ENCODE measurements around the gene ZNF778. TPM values are rescaled to one million over a fixed set of nuclear protein-coding genes. Genes with fewer than 3 reads are reported as not detected.

ZNF778 gene
- total and polyA plus RNA-seq, 2 donors (not counting 1 experiment from before 2014, with no cell fraction given), result 2.2 to 13.4 TPM

DNA sequence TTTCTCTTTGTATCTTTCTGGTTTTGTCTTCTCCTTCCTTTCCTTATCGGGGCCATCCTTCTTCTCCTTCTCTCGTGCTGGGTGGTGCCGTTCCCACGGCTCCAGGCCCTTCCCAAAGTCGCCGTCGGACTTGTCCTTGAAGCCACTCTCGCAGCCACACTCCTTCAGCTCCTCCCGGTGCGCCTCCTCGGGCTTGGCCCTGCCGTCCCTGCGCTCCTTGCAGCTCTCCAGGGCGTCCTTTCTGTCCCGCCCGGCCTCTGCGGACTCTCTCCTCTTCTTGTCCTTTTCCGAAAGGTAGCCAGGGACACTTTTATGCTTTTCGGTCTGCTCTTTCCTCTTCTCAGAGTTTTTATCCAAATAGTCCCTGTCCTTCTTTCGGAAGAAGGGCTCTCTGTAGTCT, 65.9 kb downstream of the ZNF778 start:
- DNase-seq (no peak), ATAC-seq (ENCODE audit: low read depth) (no peak)
- Mint-ChIP-seq H3K9me3 (ENCODE audit: insufficient read depth) (no peaks in the 10 kb centered on the region), H3K4me3 (no peak overlapping the region), H3K4me1 (no peaks in the 10 kb centered on the region), H3K27ac (no peak overlapping the region), H3K27me3 (no peaks in the 10 kb centered on the region)
- no peak overlapping the region for H3K27ac ChIP-seq (ENCODE audit: low read length in 2 of 2)
- no peak overlapping the region for H3K4me2 ChIP-seq (replicated peaks; ENCODE audit: low read depth, low read length, poor library complexity, severe bottlenecking)
- no peaks in the 10 kb centered on the region for H3K27me3 ChIP-seq (replicated peaks in 1 of 4; ENCODE audit: control extremely low read depth in 1 of 4, control insufficient read depth in 3 of 4, insufficient read depth in 4 of 4, low read length in 3 of 4)
- H3K79me2 ChIP-seq (ENCODE audit: control insufficient read depth, insufficient read depth, low read length), result no peaks in the 10 kb centered on the region
- 94% methylated on average over 20 of the region's 20 CpGs for WGBS (ENCODE audit: insufficient coverage)
- no peak overlapping the region for H2AFZ ChIP-seq (ENCODE audit: insufficient read depth, low read depth, low read length, poor library complexity, severe bottlenecking)
- peaks cover 0 to 7% (median 0%) of the 10 kb centered on the region in 3 donors for H3K9me3 ChIP-seq (ENCODE audit: control extremely low read depth in 1 of 3, control insufficient read depth in 2 of 3, insufficient read depth in 1 of 3, low read length in 2 of 3)
- intact Hi-C loops (cut with micrococcal nuclease), result no loop called here
- H4K20me1 ChIP-seq (ENCODE audit: control insufficient read depth, insufficient read depth, low read length, poor library complexity, severe bottlenecking), result peaks cover 39% of the 10 kb centered on the region
- no peak overlapping the region for H3K9ac ChIP-seq (ENCODE audit: low read length)
- TF ChIP-seq, protein P1, sequence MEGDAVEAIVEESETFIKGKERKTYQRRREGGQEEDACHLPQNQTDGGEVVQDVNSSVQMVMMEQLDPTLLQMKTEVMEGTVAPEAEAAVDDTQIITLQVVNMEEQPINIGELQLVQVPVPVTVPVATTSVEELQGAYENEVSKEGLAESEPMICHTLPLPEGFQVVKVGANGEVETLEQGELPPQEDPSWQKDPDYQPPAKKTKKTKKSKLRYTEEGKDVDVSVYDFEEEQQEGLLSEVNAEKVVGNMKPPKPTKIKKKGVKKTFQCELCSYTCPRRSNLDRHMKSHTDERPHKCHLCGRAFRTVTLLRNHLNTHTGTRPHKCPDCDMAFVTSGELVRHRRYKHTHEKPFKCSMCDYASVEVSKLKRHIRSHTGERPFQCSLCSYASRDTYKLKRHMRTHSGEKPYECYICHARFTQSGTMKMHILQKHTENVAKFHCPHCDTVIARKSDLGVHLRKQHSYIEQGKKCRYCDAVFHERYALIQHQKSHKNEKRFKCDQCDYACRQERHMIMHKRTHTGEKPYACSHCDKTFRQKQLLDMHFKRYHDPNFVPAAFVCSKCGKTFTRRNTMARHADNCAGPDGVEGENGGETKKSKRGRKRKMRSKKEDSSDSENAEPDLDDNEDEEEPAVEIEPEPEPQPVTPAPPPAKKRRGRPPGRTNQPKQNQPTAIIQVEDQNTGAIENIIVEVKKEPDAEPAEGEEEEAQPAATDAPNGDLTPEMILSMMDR (IDR thresholded peaks at IDR 0.05), result no peak
- TF ChIP-seq EZH2 (IDR thresholded peaks at IDR 0.05; ENCODE audit: borderline replicate concordance, insufficient read depth, low read depth, low read length, poor library complexity, severe bottlenecking), result no peak
- ChIA-PET POLR2A (no interaction called here), CTCF (interaction anchor here (0.6 to 1.2 kb wide), 2 partner anchors 13 to 1515 kb away, joined by 3 read pairs; no protein-coding TSS in a partner anchor)
- H3K36me3 ChIP-seq (replicated peaks in 1 of 2; ENCODE audit: control extremely low read depth in 1 of 2, control insufficient read depth in 1 of 2, extremely low read depth in 1 of 2, insufficient read depth in 2 of 2, low read length in 1 of 2), result peaks cover 0 to 79% of the 10 kb centered on the region in 2 experiments
- H3K4me1 ChIP-seq (ENCODE audit: control insufficient read depth in 2 of 2, insufficient read depth in 2 of 2, low read length in 2 of 2), result no peaks in the 10 kb centered on the region
- H3K4me3 ChIP-seq (ENCODE audit: control extremely low read depth in 1 of 5, extremely low read depth in 1 of 5, insufficient read depth in 1 of 5, low read depth in 2 of 5, low read length in 4 of 5), result no peak overlapping the region

DNA sequence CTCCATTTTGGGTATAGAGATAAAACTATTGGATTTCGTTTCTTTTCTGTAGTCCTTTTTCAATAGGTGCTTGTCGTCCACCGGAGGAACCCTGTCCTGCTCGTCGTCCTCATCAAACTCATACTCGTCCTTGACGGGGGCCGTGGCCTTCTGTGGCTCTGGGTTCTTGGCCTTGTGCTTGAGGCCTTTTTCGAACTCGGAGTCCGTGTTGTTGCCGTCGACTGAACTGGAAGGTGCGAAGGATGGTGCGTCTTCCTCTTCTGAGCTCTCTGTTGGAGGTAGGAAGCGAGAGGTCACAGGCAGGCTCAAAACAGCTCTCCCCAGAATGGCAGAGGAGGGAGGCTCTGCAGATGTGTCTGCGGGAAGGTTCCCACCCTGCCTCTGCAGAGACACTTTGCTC, 67.9 kb downstream of the ZNF778 start:
- H3K4me2 ChIP-seq (replicated peaks; ENCODE audit: low read depth, low read length, poor library complexity, severe bottlenecking), result no peak overlapping the region
- H2AFZ ChIP-seq (ENCODE audit: insufficient read depth, low read depth, low read length, poor library complexity, severe bottlenecking), result no peak overlapping the region
- TF ChIP-seq, protein P1 (IDR thresholded peaks at IDR 0.05), result no peak
- TF ChIP-seq EZH2 (IDR thresholded peaks at IDR 0.05; ENCODE audit: borderline replicate concordance, insufficient read depth, low read depth, low read length, poor library complexity, severe bottlenecking), result no peak
- intact Hi-C loops (cut with micrococcal nuclease), result no loop called here
- Mint-ChIP-seq H3K4me1 (no peaks in the 10 kb centered on the region), H3K27ac (no peak overlapping the region), H3K27me3 (no peaks in the 10 kb centered on the region), H3K4me3 (no peak overlapping the region), H3K9me3 (ENCODE audit: insufficient read depth) (no peaks in the 10 kb centered on the region)
- H3K4me1 ChIP-seq (ENCODE audit: control insufficient read depth in 2 of 2, insufficient read depth in 2 of 2, low read length in 2 of 2), result no peaks in the 10 kb centered on the region
- WGBS (ENCODE audit: insufficient coverage), result 98% methylated on average over 16 of the region's 17 CpGs
- ATAC-seq (ENCODE audit: low read depth) (no peak), DNase-seq (no peak)
- CTCF ChIA-PET, result interaction anchor here (0.7 kb wide), 1 partner anchor 223 kb away, joined by 3 read pairs; the partner anchor contains the start of gene SPG7
- POLR2A ChIA-PET, result no interaction called here
- no peak overlapping the region for H3K27ac ChIP-seq (ENCODE audit: low read length in 2 of 2)
- peaks cover 0 to 7% (median 0%) of the 10 kb centered on the region in 3 donors for H3K9me3 ChIP-seq (ENCODE audit: control extremely low read depth in 1 of 3, control insufficient read depth in 2 of 3, insufficient read depth in 1 of 3, low read length in 2 of 3)
- H3K9ac ChIP-seq (ENCODE audit: low read length), result no peak overlapping the region
- H3K79me2 ChIP-seq (ENCODE audit: control insufficient read depth, insufficient read depth, low read length), result peaks cover 5% of the 10 kb centered on the region
- peaks cover 47% of the 10 kb centered on the region for H4K20me1 ChIP-seq (ENCODE audit: control insufficient read depth, insufficient read depth, low read length, poor library complexity, severe bottlenecking)
- H3K27me3 ChIP-seq (replicated peaks in 1 of 4; ENCODE audit: control extremely low read depth in 1 of 4, control insufficient read depth in 3 of 4, insufficient read depth in 4 of 4, low read length in 3 of 4), result no peaks in the 10 kb centered on the region
- no peak overlapping the region for H3K4me3 ChIP-seq (ENCODE audit: control extremely low read depth in 1 of 5, extremely low read depth in 1 of 5, insufficient read depth in 1 of 5, low read depth in 2 of 5, low read length in 4 of 5)
- peaks cover 0 to 82% of the 10 kb centered on the region in 2 experiments for H3K36me3 ChIP-seq (replicated peaks in 1 of 2; ENCODE audit: control extremely low read depth in 1 of 2, control insufficient read depth in 1 of 2, extremely low read depth in 1 of 2, insufficient read depth in 2 of 2, low read length in 1 of 2)

Measured in B cell (primary cell).